ENCODE data around the gene RHBG.

Gene RHBG

DNA sequence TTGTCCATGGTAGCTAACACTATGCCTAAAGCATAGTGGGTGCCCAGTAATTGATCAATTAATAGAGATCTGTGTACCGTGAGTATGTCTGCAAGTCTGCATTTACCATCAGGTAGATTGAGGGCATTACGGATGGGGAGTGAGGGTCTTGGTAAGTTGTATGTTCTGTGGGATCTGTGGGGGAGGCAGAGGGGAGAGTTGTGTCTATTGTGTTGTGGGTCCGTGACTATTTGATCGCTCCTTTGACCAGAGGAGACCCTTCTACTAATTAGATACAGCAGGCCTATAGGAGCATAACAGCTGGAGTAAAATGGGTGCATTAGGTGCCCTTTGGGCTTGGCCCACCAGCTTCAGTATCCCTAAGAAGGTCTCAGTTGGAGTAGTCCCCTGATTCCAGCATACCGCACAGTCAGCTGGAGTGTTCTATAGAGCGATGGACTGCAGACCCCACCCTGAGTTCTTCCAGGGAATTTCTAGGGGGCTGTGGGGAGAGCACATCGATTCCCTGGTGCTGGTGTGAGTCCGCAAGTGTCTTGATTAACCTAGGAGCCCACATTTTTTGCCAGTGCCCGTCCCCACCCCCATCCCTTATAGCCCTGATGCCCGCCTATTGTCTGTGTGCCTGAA lies 55.9 kb downstream of the RHBG start:
- ATAC-seq (ENCODE audit: low read depth) = no peak
- Mint-ChIP-seq H3K4me3 (no peak overlapping the region), H3K9me3 (no peaks in the 10 kb centered on the region), H3K27ac (no peak overlapping the region), H3K27me3 (peaks cover 41% of the 10 kb centered on the region), H3K36me3 (no peaks in the 10 kb centered on the region), H3K4me1 (peaks cover 12% of the 10 kb centered on the region)
- no peak for DNase-seq (ENCODE audit: low spot score in 2 of 2)

GRCh38 chr1:156425943-156426342 lies 56.9 kb downstream of the RHBG start:
- DNase-seq (ENCODE audit: low spot score in 2 of 2) = no peak
- H3K27me3 Mint-ChIP-seq = peaks cover 44% of the 10 kb centered on the region
- no peak overlapping the region for H3K27ac Mint-ChIP-seq
- H3K36me3 Mint-ChIP-seq = no peaks in the 10 kb centered on the region
- peaks cover 6% of the 10 kb centered on the region for H3K4me1 Mint-ChIP-seq
- no peak for ATAC-seq (ENCODE audit: low read depth)
- H3K4me3 Mint-ChIP-seq = no peak overlapping the region
- no peaks in the 10 kb centered on the region for H3K9me3 Mint-ChIP-seq

GRCh38 chr1:156427957-156428356 lies 58.9 kb downstream of the RHBG start:
- DNase-seq (ENCODE audit: low spot score in 2 of 2) (no peak), ATAC-seq (ENCODE audit: low read depth) (no peak)
- H3K27ac Mint-ChIP-seq = no peak overlapping the region
- no peaks in the 10 kb centered on the region for H3K36me3 Mint-ChIP-seq
- peaks cover 48% of the 10 kb centered on the region for H3K27me3 Mint-ChIP-seq
- H3K4me3 Mint-ChIP-seq = no peak overlapping the region
- H3K9me3 Mint-ChIP-seq = no peaks in the 10 kb centered on the region
- peaks cover 4% of the 10 kb centered on the region for H3K4me1 Mint-ChIP-seq

GRCh38 chr1:156428746-156429288 lies 59.8 kb downstream of the RHBG start:
- Mint-ChIP-seq H3K36me3 (no peaks in the 10 kb centered on the region), H3K9me3 (no peaks in the 10 kb centered on the region), H3K27ac (no peak overlapping the region), H3K4me1 (peaks cover 11% of the 10 kb centered on the region), H3K27me3 (peaks cover 51% of the 10 kb centered on the region), H3K4me3 (no peak overlapping the region)
- ATAC-seq (ENCODE audit: low read depth) (no peak), DNase-seq (ENCODE audit: low spot score in 2 of 2) (no peak)

GRCh38 chr1:156429313-156430060 lies 60.5 kb downstream of the RHBG start:
- DNase-seq (ENCODE audit: low spot score in 2 of 2) (no peak), ATAC-seq (ENCODE audit: low read depth) (no peak)
- no peaks in the 10 kb centered on the region for H3K36me3 Mint-ChIP-seq
- H3K27ac Mint-ChIP-seq = no peak overlapping the region
- H3K9me3 Mint-ChIP-seq = no peaks in the 10 kb centered on the region
- peaks cover 55% of the 10 kb centered on the region for H3K27me3 Mint-ChIP-seq
- H3K4me1 Mint-ChIP-seq = peaks cover 11% of the 10 kb centered on the region
- H3K4me3 Mint-ChIP-seq = no peak overlapping the region

DNA sequence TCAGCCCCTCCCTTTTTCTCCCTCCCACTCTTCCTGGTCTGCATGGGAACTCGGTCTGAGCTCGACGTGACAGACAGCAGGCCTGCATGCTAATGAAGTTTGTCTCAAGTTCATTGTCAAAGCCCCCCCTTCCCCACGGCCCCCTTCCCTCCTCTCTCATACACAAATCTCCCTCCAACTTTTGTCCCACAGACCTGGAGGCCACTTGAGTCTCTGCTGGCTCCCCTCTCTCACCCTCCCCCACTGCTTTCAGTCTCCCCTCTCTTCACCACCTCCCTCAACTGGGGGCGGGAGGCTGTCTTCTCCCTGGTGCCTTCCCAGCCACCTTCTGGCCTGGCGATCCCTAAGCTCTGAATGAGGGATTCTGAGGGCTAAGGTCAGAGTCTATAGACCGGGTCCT lies 61.3 kb downstream of the RHBG start:
- Mint-ChIP-seq H3K36me3 (no peaks in the 10 kb centered on the region), H3K27me3 (peaks cover 60% of the 10 kb centered on the region), H3K4me3 (no peak overlapping the region), H3K9me3 (no peaks in the 10 kb centered on the region), H3K27ac (no peak overlapping the region), H3K4me1 (peaks cover 15% of the 10 kb centered on the region)
- ATAC-seq (ENCODE audit: low read depth) (no peak), DNase-seq (ENCODE audit: low spot score in 2 of 2) (no peak)

DNA sequence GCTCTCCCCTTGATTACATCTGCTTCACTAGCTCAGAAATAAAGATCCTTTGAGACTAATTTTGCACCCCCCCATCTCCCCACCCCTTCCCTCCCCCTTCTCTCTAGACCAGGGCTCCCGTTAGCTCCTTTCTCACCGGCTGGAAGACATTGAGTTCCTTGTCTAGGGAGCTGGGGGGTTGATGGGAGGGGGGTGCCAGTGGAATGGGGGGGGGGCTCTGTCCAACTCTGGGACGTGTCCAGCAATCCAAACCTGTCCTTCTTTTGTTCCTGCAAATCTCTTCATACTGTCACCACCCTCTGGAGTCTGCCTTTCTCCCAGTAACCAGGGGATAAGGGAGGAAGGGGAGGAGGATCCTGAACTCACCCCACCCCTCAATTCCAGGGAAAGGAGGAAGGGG lies 61.9 kb downstream of the RHBG start:
- H3K4me3 Mint-ChIP-seq = no peak overlapping the region
- H3K4me1 Mint-ChIP-seq = peaks cover 18% of the 10 kb centered on the region
- H3K27me3 Mint-ChIP-seq = peaks cover 63% of the 10 kb centered on the region
- H3K27ac Mint-ChIP-seq = no peak overlapping the region
- peaks cover 2% of the 10 kb centered on the region for H3K36me3 Mint-ChIP-seq
- H3K9me3 Mint-ChIP-seq = no peaks in the 10 kb centered on the region
- ATAC-seq (ENCODE audit: low read depth) (no peak), DNase-seq (ENCODE audit: low spot score in 2 of 2) (no peak)

GRCh38 chr1:156431366-156431765 lies 62.4 kb downstream of the RHBG start:
- peaks cover 59% of the 10 kb centered on the region for H3K27me3 Mint-ChIP-seq
- H3K27ac Mint-ChIP-seq = no peak overlapping the region
- H3K4me3 Mint-ChIP-seq = no peak overlapping the region
- peaks cover 2% of the 10 kb centered on the region for H3K36me3 Mint-ChIP-seq
- DNase-seq (ENCODE audit: low spot score in 2 of 2) (no peak), ATAC-seq (ENCODE audit: low read depth) (no peak)
- H3K4me1 Mint-ChIP-seq = peaks cover 19% of the 10 kb centered on the region
- H3K9me3 Mint-ChIP-seq = no peaks in the 10 kb centered on the region

- DNase-seq (ENCODE audit: low spot score in 2 of 2) (no peak), ATAC-seq (ENCODE audit: low read depth) (no peak)
- H3K4me1 Mint-ChIP-seq = peaks cover 23% of the 10 kb centered on the region
- H3K27ac Mint-ChIP-seq = no peak overlapping the region
- H3K4me3 Mint-ChIP-seq = no peak overlapping the region
- H3K9me3 Mint-ChIP-seq = no peaks in the 10 kb centered on the region
- peaks cover 2% of the 10 kb centered on the region for H3K36me3 Mint-ChIP-seq
- H3K27me3 Mint-ChIP-seq = peaks cover 57% of the 10 kb centered on the region
Measured at GRCh38 chr1:156431769-156432668, 63.0 kb downstream of the RHBG start.

DNA sequence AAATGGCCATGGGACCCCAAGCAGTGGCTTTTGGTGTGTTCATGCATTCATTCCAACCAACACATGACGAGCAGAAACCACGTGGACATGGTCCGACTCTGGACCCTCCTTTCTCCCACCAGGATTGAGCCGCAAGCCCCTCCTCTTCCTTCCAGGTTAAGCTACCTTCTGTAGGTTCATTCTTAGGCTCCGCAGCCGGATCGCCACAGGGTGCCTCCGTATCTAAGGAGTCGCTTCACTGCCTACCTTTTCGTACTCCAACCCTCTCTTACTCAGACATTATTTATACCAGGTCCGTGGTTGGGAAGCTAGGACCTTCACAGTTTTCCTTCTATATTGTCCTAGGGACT lies 63.6 kb downstream of the RHBG start:
- Mint-ChIP-seq H3K4me1 (peaks cover 26% of the 10 kb centered on the region), H3K36me3 (peaks cover 2% of the 10 kb centered on the region), H3K4me3 (no peak overlapping the region), H3K9me3 (no peaks in the 10 kb centered on the region), H3K27ac (no peak overlapping the region), H3K27me3 (peaks cover 60% of the 10 kb centered on the region)
- no peak for DNase-seq (ENCODE audit: low spot score in 2 of 2)
- no peak for ATAC-seq (ENCODE audit: low read depth)

DNA sequence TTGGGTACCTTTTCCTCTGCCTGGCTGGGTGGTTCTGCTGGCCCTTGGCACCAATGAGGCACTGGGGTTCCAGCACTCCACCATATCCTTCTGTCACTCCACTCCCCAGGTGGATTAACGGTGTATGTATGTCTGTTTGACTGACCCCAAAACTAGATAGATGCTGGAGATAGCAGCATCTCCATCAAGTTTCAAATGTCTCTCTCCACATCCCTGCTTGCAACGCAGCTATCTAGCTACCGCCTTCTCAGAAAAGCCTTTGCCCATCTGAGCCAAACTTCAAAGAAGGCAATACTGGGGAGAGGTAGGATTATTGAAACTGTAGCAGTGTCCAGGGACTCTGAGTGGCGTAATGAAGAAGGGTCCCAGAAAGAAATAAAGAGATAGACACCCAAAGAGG lies 64.0 kb downstream of the RHBG start:
- ATAC-seq (ENCODE audit: low read depth) (no peak), DNase-seq (ENCODE audit: low spot score in 2 of 2) (no peak)
- H3K4me1 Mint-ChIP-seq = peaks cover 30% of the 10 kb centered on the region
- H3K27me3 Mint-ChIP-seq = peaks cover 61% of the 10 kb centered on the region
- H3K27ac Mint-ChIP-seq = no peak overlapping the region
- H3K36me3 Mint-ChIP-seq = peaks cover 2% of the 10 kb centered on the region
- H3K4me3 Mint-ChIP-seq = no peak overlapping the region
- H3K9me3 Mint-ChIP-seq = no peaks in the 10 kb centered on the region

DNA sequence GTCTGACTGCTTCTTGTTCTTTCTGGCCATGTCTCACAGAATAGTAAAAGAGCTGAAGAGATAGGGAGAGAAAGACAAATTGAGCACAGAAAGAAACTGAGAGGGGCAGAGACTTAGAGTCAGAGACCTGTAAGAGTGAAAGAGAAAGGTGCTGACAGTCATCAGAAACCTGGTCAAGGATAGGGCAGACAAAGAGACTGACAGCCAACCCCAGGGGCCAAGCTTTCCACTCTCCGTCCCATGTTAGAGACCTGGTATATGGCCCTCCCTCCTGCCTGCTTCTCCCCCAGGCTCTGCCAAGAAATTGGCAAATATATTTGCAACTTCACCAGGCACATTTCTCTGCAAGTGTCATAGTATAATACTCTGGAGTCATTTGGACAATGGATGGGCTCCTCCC lies 64.6 kb downstream of the RHBG start:
- peaks cover 58% of the 10 kb centered on the region for H3K27me3 Mint-ChIP-seq
- H3K27ac Mint-ChIP-seq = no peak overlapping the region
- ATAC-seq (ENCODE audit: low read depth) (no peak), DNase-seq (ENCODE audit: low spot score in 2 of 2) (no peak)
- peaks cover 2% of the 10 kb centered on the region for H3K36me3 Mint-ChIP-seq
- no peak overlapping the region for H3K4me3 Mint-ChIP-seq
- peaks cover 33% of the 10 kb centered on the region for H3K4me1 Mint-ChIP-seq
- H3K9me3 Mint-ChIP-seq = peaks cover 3% of the 10 kb centered on the region

Data from memory B cell (primary cell).